ENCODE results near the gene GALNT2. TPM values are rescaled to one million over a fixed set of nuclear protein-coding genes. Genes with fewer than 3 reads are reported as not detected.

Gene GALNT2
- total RNA-seq, 4 donors from 2014 or later, result 47.9 to 78.6 (median 60.0) TPM

DNA sequence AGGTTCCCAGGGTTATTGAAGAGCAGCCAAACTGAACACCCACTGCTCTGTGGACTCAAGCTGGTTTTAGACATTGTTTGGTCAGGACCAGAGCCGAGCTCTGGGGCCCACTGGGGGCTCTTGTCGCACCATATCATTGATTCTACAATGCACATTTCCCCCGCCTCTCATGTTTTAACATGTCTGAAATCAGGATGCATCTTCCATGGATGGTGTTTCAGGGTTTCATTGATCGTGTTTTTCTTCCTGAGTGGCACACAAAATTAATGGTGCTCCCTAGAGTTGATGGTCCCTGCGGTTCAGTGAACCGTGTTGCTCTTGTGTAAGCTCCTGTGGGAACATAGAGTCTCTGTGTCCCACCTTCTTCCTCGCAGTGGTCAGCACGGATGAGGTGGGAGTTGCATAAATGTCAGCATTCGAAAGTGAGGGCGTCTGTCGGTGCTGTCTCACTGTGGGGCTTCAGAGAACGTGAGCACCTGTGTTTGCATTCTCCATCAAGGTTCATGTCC, 38.3 kb downstream of the GALNT2 start:
- peak overlapping the region in 1 of 4 donors; percentile 13 for H3K4me3 ChIP-seq
- no peaks in the 10 kb centered on the region for H3K27me3 ChIP-seq
- TF ChIP-seq, protein P1, sequence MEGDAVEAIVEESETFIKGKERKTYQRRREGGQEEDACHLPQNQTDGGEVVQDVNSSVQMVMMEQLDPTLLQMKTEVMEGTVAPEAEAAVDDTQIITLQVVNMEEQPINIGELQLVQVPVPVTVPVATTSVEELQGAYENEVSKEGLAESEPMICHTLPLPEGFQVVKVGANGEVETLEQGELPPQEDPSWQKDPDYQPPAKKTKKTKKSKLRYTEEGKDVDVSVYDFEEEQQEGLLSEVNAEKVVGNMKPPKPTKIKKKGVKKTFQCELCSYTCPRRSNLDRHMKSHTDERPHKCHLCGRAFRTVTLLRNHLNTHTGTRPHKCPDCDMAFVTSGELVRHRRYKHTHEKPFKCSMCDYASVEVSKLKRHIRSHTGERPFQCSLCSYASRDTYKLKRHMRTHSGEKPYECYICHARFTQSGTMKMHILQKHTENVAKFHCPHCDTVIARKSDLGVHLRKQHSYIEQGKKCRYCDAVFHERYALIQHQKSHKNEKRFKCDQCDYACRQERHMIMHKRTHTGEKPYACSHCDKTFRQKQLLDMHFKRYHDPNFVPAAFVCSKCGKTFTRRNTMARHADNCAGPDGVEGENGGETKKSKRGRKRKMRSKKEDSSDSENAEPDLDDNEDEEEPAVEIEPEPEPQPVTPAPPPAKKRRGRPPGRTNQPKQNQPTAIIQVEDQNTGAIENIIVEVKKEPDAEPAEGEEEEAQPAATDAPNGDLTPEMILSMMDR (IDR thresholded peaks at IDR 0.05), result no peak
- TF ChIP-seq POLR2A (IDR thresholded peaks at IDR 0.05), result no peak
- TF ChIP-seq EP300 (IDR thresholded peaks at IDR 0.05), result no peak
- peak overlapping the region in 3 of 4 donors; percentile 73 to 89 (median 88) for H3K27ac ChIP-seq
- peaks cover 2 to 71% (median 52%) of the 10 kb centered on the region in 4 donors for H3K4me1 ChIP-seq
- no peaks in the 10 kb centered on the region for H3K9me3 ChIP-seq
- 70 to 72% methylated on average over 12 of the region's 12 CpGs for WGBS, 2 donors
- DNase-seq (ENCODE audit: low spot score in 2 of 2), result no peak
- H3K36me3 ChIP-seq, result no peaks in the 10 kb centered on the region

DNA sequence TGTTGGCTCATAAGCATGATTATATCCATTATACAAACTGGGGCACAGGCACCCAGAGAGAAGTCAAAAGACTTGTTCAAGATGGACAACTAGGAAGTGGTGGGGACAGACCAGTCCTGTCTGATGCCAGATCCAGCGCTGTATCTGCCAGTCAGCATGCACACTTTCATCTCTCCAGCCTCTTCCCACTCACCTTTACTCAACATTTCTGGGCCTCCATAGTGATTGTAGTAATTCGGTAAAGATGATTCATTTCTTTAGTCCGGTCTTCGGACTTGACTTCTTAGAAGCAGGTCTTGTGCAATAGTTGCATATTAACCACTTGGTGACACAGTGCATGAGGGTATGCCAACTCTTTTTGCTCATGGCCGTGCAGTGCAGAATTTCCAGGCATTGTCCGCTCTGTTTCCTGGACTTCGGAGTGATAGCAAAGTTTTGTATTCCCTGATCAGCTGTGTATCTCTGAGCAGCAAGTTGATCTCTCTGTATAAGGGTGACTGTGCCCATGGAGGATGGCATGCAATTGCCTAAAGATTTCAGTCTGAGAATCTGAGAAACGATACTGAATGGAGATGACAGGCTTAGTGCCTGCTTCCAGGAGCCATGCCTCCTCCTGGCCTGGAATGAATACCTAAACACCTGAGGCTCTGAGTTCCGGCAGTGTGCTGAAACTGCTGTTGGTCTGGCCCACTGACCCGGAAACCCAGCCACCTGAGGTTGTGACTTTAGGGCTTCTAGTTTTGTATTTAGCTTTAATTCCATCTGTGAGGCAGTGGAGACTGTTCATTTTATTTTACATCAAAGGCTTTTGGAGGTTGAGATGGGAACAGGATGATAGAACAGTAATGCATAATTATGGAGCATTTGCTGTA, 39.0 kb downstream of the GALNT2 start:
- H3K27me3 ChIP-seq, result no peaks in the 10 kb centered on the region
- TF ChIP-seq POLR2A (IDR thresholded peaks at IDR 0.05) (no peak), EP300 (IDR thresholded peaks at IDR 0.05) (peak in 1 of 2 donors; percentile 73)
- DNase-seq (ENCODE audit: low spot score in 2 of 2), result no peak
- H3K36me3 ChIP-seq, result no peaks in the 10 kb centered on the region
- peak overlapping the region in 3 of 4 donors; percentile 73 to 89 (median 88) for H3K27ac ChIP-seq
- H3K4me3 ChIP-seq, result no peak overlapping the region
- 58 to 60% methylated on average over 10 of the region's 10 CpGs for WGBS, 2 donors
- no peaks in the 10 kb centered on the region for H3K9me3 ChIP-seq
- H3K4me1 ChIP-seq, result peaks cover 2 to 78% (median 58%) of the 10 kb centered on the region in 4 donors

DNA sequence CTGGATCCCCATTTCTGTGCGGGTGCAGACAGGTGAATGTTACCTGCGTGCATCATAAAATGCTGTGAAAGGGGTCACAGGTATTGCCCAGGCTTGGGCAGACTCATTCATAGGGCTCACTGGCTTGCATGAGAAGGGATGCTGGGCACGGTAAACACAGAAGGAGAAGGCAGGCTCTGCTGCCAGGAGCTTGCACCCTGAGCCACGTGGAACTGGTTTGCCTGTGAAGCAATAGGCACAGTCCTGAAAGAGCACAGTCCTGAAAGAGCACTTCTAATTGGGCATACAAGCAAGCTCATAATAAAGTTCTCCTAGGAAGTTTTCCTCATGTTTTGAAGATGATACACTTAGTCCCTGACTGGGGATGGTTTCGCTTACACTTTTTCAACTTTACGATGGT, 40.9 kb downstream of the GALNT2 start:
- 80 to 81% methylated on average over 6 of the region's 6 CpGs for WGBS, 2 donors
- peaks cover 2 to 85% (median 68%) of the 10 kb centered on the region in 4 donors for H3K4me1 ChIP-seq
- H3K4me3 ChIP-seq, result no peak overlapping the region
- H3K9me3 ChIP-seq, result no peaks in the 10 kb centered on the region
- no peak for DNase-seq (ENCODE audit: low spot score in 2 of 2)
- no peak for TF ChIP-seq POLR2A (IDR thresholded peaks at IDR 0.05)
- no peak for TF ChIP-seq EP300 (IDR thresholded peaks at IDR 0.05)
- TF ChIP-seq, protein P1 (IDR thresholded peaks at IDR 0.05), result no peak
- no peaks in the 10 kb centered on the region for H3K36me3 ChIP-seq
- no peaks in the 10 kb centered on the region for H3K27me3 ChIP-seq
- H3K27ac ChIP-seq, result no peak overlapping the region

DNA sequence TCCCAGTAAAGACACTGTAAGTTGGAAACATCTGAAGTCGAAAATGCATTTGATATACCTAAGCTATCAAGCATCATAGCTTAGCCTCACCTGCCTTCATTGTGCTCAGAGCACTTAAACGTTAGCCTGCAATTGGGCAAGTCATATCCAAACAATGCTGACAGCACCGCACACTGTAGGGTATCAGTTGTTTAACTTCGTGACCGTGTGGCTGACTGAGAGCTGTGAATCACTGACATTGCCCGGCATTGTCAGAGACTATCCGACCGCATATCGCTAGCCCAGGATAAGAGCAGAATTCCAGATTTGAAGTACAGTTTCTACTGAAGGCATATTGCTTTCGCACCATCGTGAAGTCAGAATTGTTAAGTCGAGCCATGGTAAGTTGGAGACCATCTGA, 41.5 kb downstream of the GALNT2 start:
- Histone ChIP-seq H3K4me1 (peaks cover 2 to 85% (median 70%) of the 10 kb centered on the region in 4 donors), H3K4me3 (no peak overlapping the region), H3K27me3 (no peaks in the 10 kb centered on the region), H3K27ac (no peak overlapping the region), H3K9me3 (no peaks in the 10 kb centered on the region), H3K36me3 (no peaks in the 10 kb centered on the region)
- 93 to 96% methylated on average over 12 of the region's 12 CpGs for WGBS, 2 donors
- no peak for DNase-seq (ENCODE audit: low spot score in 2 of 2)
- TF ChIP-seq, protein P1 (IDR thresholded peaks at IDR 0.05), result no peak
- TF ChIP-seq EP300 (IDR thresholded peaks at IDR 0.05) (no peak), POLR2A (IDR thresholded peaks at IDR 0.05) (no peak)

DNA sequence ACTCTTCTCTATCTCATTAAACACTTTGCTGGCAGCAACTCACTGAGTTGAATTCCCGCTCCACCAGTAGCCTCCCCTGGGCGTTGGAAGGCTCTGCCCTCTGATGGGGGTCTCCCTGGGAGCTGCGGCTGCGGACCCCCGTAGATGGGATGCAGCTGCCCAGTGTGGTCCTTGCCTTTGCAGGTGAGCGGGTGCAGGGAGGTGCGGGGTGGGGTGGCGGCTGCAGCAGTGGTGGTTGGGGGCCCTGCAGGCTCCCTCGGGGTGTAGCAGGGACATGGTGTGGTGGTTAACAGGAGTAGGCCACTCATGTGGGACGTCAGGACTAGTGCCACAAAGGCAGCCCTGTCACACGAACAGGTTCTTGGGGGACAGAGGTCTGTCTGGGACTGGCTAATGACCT, 42.0 kb downstream of the GALNT2 start:
- 85 to 87% methylated on average over 11 of the region's 11 CpGs for WGBS, 2 donors

More for the DNA sequence above, 42.0 kb downstream of the GALNT2 start:
- H3K36me3 ChIP-seq, result no peaks in the 10 kb centered on the region
- no peaks in the 10 kb centered on the region for H3K9me3 ChIP-seq
- H3K4me1 ChIP-seq, result peaks cover 2 to 85% (median 66%) of the 10 kb centered on the region in 4 donors
- TF ChIP-seq, protein P1 (IDR thresholded peaks at IDR 0.05), result no peak
- no peak for TF ChIP-seq POLR2A (IDR thresholded peaks at IDR 0.05)
- no peak for TF ChIP-seq EP300 (IDR thresholded peaks at IDR 0.05)
- H3K27ac ChIP-seq, result peak overlapping the region in 3 of 4 donors; percentile 42 to 94 (median 76)
- DNase-seq (ENCODE audit: low spot score in 2 of 2), result no peak
- no peak overlapping the region for H3K4me3 ChIP-seq
- no peaks in the 10 kb centered on the region for H3K27me3 ChIP-seq

All from tibial nerve (tissue), 4 donors.